HG02588 (cell line): Measurements from ENCODE around the gene TPBG.
"Not testable (repeated sequence)": the region's sequence is repeated elsewhere in the genome, so short reads cannot be mapped to it uniquely, and the experiment has no call there.

Source experiments
- ATAC-seq: cut with Tn5 transposase; IDR thresholded peaks from one replicate; pipeline ENCODE4 v1.9.1; 2021; ENCODE audit warnings: mild to moderate bottlenecking, moderate library complexity; ENCODE audit not compliant: unreplicated experiment

The TPBG gene

DNA sequence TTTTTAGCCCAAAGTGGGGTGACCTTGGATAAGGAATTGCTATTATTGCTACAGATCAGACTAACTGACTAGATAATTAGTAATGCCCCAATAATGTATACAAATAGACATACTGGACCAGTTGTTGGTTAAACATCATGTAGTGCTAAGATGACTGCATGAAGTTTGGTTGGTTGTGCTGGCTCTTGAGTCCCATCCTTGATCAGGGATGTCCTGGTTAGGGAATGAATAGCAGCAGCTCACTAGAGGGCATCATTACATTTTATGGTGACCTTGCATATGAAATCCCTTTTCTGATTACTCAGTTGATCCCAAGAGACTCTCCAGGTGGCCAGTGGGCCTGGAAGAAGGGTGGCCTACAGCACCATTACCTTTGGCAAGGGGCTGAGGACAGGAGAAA, 10.9 kb downstream of the TPBG start:
- ATAC-seq, result no peak

GRCh38 chr6:82376636-82377035, 13.0 kb downstream of the TPBG start:
- ATAC-seq, result no peak

DNA sequence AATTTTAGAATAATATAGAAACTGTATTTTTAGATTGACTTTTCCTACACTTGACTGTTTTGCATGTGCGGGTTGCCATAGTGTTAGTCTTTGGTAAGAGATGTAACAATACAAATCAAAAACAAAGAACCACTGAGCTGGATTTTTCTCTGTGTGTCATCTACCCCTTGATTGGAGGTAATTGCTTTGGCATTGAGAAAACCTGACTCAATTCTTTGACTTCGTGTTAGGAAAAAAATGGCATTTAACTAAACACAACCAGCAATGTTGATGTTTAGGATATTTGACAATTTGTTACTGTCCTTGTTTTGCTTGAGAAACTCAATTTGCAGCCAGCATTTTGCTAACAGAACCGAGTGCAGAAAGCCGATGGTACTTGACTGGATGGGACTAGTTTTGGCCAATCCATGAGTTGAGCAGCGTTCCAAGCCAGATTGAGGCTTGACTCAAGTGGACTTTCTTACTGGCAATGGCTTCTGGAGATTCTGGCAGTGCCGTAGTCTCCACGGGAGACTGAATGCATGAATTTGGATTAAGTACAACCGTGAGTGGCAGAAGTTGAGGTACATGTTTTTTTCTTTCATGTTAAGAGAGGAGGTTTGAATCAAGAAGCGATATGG, 17.1 kb downstream of the TPBG start:
- ATAC-seq, result no peak

GRCh38 chr6:82381278-82381677, 17.7 kb downstream of the TPBG start:
- ATAC-seq, result peak; percentile 86

DNA sequence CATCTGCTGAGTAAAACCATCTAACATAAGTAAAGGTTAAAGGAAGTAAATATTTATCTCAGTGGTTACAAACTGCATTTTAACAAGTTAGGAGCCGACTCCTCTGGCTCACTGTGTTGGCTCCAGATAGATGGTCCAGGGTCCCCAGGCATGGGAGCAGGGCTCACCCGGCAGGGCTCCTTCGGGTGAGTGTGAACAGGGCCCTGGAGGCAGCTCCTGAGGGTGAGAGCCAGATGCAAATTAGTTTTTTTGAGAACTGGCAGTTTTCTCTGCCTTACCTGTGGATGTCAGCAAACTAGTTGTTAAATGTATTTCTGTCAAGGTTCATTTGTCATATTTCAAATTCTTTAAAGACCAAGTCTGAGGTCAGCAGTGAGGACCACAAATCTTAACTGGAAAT, 21.5 kb downstream of the TPBG start:
- ATAC-seq, result peak; percentile 40

DNA sequence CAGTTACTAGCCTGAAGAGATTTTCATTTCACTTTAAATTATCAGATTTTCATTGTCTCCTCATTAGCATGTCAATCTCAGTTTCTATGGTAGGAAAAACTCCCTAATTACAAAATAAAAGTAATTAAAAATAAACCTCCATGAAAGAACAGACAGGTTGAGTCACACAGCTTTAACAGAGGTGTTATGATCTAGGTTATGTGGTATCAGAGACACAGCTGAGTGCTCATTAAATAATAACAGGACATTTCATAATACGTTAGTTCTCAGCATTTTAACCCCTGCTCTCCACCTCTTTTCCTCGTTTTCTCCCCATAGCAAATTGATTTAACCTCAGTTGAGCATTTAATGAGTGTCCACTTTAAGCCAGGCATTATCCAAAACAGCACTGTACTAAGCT, 21.9 kb downstream of the TPBG start:
- no peak for ATAC-seq

- no peak for ATAC-seq
Observed at GRCh38 chr6:82385961-82386360, 22.3 kb downstream of the TPBG start.

DNA sequence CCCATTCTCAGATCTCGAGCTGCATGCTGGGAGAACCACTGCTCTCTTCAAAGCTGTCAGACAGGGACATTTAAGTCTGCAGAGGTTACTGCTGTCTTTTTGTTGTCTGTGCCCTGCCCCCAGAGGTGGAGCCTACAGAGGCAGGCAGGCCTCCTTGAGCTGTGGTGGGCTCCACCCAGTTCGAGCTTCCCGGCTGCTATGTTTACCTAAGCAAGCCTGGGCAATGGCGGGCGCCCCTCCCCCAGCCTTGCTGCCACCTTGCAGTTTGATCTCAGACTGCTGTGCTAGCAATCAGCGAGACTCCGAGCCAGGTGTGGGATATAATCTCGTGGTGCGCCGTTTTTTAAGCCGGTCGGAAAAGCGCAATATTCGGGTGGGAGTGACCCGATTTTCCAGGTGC, 31.2 kb downstream of the TPBG start:
- ATAC-seq, result not testable (repeated sequence)

DNA sequence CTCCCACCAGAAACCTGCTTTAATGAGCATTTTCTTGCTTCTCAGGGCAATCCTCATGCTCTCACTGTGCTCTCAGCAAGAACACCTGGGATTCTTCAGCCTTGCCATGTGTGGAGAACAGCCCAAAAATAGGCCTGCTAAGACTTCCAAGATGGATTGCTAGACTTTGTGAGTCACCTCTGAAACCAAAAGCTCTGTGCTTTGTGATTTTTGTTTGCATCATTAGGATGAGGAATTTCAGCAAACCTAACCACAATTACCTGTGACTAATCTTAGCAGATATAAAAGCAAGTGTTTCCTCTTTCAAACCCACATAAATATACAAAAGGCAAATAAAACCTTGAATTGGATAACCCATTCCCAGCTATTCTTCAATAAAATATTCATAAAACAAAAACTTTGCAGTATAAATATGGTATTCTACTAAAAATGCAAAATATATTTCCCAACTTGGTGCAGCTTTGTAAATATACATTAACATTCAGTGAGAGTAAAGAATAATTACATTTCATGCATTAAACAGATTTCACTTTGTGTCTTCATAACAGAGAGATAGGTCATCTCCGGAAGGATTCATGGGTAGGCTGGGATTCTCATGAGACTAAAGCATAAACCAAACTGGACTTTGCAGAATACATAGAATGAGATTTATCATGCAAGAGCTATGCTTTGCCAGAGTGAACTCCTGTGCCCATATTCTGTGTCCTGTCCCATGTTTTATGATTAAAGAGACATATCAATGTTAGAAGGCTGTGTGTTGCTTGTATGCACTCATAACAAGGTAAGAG, 33.5 kb downstream of the TPBG start:
- ATAC-seq, result no peak

- no peak for ATAC-seq
Observed at GRCh38 chr6:82397962-82398692, 34.5 kb downstream of the TPBG start.

DNA sequence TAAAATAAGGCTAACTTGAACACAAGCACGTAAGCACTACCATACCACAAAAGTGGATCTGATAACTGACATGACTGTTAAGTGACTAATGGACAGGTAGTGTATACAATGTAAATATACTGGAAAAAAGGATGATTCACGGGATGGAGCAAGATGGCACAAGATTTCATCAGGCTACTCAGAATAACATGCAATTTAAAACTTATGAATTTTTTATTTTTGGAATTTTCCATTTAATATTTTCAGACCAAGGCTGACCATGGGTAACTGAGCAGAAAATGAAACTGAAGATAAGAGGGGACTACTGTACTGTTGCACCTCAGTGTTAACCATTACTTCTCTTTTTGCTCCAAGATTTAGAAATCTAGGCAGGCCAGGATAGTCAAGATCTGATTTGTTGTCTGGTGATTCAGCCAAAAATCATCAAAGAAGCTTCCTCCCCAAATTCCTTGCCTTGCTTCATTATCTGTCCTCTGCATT, 45.4 kb downstream of the TPBG start:
- ATAC-seq, result peak; percentile 56

GRCh38 chr6:82410151-82410648, 46.6 kb downstream of the TPBG start:
- no peak for ATAC-seq

DNA sequence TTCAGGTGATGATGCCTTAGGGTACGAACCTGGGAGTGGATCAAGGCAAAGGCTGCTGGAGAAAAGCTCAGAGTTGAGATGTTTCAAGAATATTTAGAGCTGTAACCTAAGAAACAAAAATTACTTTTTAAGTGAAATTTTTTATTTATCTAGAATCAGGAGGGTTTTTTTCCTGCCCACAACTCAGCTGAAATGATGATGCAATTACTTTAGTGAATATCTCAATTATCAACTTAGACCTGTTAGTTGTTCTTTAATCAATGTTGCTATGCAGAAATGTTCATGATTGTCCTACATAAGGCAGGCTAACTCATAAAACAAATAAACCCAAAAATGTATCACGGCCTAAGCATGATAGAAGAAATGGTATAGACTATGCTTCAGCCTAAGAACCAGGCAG, 50.3 kb downstream of the TPBG start:
- ATAC-seq, result no peak

GRCh38 chr6:82415820-82416219, 52.2 kb downstream of the TPBG start:
- no peak for ATAC-seq

DNA sequence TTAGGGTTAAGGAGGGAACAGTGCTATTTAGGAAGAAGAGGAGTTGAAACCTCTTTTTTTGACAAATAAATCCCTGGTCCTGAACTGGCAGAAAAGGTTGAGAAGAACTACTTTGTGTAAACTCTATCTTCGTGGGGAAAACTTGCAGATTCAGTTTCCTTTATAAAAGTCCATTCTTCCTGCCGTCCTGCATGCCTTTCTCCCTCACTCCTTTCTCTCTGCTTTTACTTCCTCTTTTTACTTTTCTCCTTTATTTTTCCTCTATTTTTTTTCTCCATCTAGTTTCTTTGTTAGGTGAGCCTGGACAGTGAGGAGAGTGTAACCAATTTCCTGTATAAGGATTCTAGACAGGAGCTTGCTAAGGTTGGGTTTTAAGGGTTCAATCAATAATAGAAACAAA, 52.7 kb downstream of the TPBG start:
- ATAC-seq, result no peak
